Mononuclear cell (primary cell): ENCODE results near the gene MYO10. TPM values are rescaled to one million over a fixed set of nuclear protein-coding genes. Genes with fewer than 3 reads are reported as not detected.
"Not testable (repeated sequence)": the region's sequence is repeated elsewhere in the genome, so short reads cannot be mapped to it uniquely, and the experiment has no call there.

Experiments
- H3K27me3 ChIP-seq: 2 replicates; pipeline ENCODE4 v1.6.0; 2011; ENCODE audit warnings: low read length, control low read depth; ENCODE audit not compliant: insufficient read depth
- H3K4me1 ChIP-seq: 2 replicates; pipeline ENCODE4 v1.5.1; 2011; ENCODE audit warnings: mild to moderate bottlenecking, low read length, control low read depth; ENCODE audit not compliant: insufficient read depth
- H3K4me3 ChIP-seq: 2 replicates; pipeline ENCODE4 v1.5.1; 2011; ENCODE audit warnings: mild to moderate bottlenecking, low read length, moderate library complexity
- H3K9me3 ChIP-seq: 2 replicates; pipeline ENCODE4 v1.5.1; 2011; ENCODE audit warnings: low read depth, mild to moderate bottlenecking, control low read depth, low read length
- total RNA-seq: library from RNA; depleted of rRNA; stranded (reverse); fragments of >200 nt; gene quantifications from one replicate; pipeline ENCODE4 v1.2.3, GENCODE V29; 2012

The MYO10 gene
- total RNA-seq, 1 donor: 1.0 TPM

DNA sequence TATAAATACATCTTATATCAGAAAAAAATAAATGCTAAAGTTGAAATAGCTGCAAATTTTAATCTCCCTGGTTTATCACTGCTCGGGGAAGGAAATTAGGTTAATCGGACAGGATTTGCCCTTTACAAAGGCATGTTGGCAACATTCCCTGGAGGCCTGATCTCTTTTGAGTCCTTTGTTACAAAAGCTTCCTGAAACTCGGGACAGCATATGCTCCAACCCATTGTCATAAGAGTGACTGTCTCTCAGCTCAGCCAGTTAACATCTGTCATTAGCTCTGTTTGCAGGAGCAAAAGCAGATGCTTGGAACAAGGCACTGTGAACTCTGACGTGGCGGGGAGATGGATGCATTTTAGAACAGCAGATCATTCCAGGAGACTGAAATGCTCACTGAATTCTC, 80.6 kb downstream of the MYO10 start:
- no peaks in the 10 kb centered on the region for H3K27me3 ChIP-seq
- H3K4me1 ChIP-seq: no peaks in the 10 kb centered on the region
- H3K9me3 ChIP-seq: no peaks in the 10 kb centered on the region
- no peak overlapping the region for H3K4me3 ChIP-seq

DNA sequence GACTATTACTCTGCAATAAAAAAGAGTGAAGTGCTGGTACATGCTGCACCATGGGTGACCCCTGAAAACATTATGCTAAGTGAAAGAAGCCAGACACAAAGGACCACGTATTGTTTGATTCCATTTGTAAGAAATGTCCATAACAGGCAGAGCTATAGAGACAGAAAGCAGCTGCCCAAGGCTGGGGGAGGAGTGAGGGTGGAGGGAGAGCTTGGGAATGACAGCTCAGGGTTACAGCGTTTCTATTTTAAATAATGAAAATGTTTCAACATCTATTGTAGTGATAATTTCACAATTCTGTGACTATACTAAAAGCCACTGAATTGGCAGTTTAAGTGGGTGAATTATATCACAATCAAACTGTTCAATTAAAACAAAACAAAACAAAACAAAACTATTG, 81.7 kb downstream of the MYO10 start:
- no peak overlapping the region for H3K4me3 ChIP-seq
- no peaks in the 10 kb centered on the region for H3K27me3 ChIP-seq
- H3K9me3 ChIP-seq: no peaks in the 10 kb centered on the region
- no peaks in the 10 kb centered on the region for H3K4me1 ChIP-seq

DNA sequence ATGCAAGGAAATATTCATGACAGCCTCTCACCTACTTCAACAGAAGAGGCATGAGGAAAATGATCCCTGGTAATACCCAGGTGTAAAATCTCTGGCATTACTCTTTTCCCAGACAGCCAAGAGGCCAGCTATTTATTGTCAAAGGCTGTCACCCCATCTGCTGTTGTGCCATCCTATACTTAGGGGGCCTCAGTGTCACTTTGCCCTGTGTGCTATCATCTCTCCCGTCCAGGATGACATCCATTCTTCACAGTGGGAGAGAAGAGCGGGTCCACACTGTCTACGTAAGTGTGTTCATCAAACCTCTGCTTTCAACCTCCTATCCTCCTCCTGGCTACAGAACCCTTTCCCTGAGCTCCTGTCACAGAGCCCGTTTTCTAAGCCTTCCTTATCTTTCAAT, 82.6 kb downstream of the MYO10 start:
- Histone ChIP-seq H3K9me3 (no peaks in the 10 kb centered on the region), H3K4me1 (no peaks in the 10 kb centered on the region), H3K27me3 (no peaks in the 10 kb centered on the region), H3K4me3 (no peak overlapping the region)

DNA sequence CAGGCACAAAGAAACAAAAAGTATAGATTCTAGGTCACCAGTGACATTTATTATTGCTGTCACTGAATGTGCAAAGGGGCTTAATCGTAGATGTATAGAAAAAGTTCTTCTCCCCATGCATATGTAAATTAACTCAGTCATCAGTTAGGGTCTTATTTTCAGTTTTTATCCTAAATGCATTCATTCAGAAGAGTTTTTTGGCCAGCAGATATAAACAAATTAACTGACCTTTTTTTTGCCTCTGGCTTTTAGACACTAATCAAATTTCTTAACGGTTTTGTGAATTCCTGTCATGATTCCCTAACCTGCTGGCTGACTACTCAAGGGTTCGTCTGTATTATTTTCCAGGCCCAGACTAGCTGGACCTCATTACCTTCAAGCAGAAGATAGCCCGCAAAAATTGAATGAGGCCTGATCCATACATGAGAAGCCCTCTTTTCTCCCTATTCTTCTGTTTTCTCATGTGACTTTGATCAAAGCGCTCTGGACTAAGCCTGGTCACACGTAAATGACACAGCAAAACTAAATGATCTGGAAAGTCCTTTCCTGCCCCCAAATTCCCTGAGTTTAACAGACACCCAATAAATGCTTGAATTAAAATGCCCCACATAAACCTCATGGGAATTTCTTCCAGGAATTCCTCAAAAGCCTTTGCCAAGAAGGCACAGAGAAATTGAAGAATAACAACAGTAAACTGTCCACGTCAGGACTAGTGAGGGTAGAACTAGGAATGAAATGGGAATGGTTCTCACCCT, 83.7 kb downstream of the MYO10 start:
- no peaks in the 10 kb centered on the region for H3K9me3 ChIP-seq
- no peak overlapping the region for H3K4me3 ChIP-seq
- H3K27me3 ChIP-seq: no peaks in the 10 kb centered on the region
- H3K4me1 ChIP-seq: no peaks in the 10 kb centered on the region

DNA sequence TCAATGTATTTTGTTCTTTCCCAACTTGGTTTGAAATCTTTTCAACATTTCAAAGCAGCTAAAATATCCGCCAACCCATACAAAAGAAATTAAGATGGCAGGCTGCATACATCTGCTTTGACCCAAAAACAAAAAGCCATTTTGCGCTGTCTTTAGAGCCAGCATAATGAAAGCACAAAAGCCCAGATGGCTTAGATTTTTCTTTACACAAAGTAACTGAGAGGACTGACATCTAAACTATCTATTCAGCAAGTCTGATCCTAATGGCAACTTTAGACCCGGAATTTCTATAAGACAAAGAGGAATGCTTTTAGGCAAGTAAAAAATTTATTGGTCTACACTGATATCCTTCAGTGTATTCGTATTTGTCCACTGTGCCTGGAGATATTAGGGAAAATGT, 86.3 kb downstream of the MYO10 start:
- H3K4me3 ChIP-seq: no peak overlapping the region
- H3K27me3 ChIP-seq: no peaks in the 10 kb centered on the region

DNA sequence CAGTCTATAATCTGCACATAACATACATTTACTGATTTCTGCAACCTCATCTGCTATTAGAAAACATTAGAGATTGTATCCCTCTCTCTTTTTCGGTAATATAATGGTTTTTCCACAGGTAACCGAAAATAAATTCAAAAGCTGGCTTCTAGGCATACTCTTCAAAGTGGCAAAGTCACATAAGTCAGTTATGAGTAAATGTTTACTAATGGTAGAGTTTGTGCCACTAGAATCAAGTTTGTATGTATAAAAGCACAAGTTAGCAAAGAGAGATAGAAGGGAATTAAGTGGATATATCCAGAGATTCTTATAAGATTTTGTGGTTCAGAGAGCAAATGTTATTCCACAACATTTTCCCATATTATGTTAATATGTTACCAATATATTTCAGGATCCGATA, 86.9 kb downstream of the MYO10 start:
- Histone ChIP-seq H3K27me3 (no peaks in the 10 kb centered on the region), H3K4me1 (no peaks in the 10 kb centered on the region), H3K9me3 (no peaks in the 10 kb centered on the region), H3K4me3 (no peak overlapping the region)

More for the DNA sequence above, 86.3 kb downstream of the MYO10 start:
- Histone ChIP-seq H3K4me1 (no peaks in the 10 kb centered on the region), H3K9me3 (no peaks in the 10 kb centered on the region)

DNA sequence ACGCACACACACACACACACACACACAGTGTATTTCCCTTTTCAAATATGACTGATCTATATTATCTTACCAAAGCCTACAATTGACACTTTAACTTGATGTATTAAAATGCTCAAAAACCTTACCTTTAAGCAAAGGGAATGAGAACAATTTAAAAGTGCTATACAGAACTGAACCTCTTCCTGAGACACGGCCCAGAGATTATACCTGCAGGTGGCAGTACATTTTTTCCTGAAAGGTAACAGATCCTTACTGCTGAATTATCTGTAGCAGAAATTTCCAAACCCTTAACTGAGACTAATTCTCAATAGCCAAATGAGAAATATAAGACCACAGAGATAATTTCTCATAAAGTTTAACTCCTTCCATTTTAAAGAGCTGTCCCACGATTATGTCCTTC, 91.1 kb downstream of the MYO10 start:
- Histone ChIP-seq H3K9me3 (no peaks in the 10 kb centered on the region), H3K4me3 (no peak overlapping the region), H3K4me1 (no peaks in the 10 kb centered on the region), H3K27me3 (no peaks in the 10 kb centered on the region)

DNA sequence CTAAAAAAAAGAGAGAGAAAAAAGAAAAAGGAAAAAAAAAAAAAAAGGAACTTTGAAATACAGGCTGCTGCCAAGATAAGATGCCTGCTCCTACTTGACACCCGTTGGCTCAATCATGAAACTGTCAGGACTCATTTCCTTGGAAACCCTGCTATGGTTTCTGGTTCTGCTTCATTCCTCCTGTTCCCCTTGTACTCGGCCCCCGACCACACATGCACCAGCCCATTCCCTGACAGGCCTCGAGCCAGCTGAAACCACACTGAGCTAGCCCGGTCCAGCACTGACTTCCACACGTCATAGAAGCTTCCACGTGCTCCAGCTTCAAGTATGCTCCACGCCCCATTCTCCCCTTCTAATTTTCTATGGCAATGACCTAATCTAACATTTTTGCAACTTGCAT, 93.2 kb downstream of the MYO10 start:
- no peak overlapping the region for H3K4me3 ChIP-seq
- no peaks in the 10 kb centered on the region for H3K4me1 ChIP-seq
- no peaks in the 10 kb centered on the region for H3K9me3 ChIP-seq
- no peaks in the 10 kb centered on the region for H3K27me3 ChIP-seq

DNA sequence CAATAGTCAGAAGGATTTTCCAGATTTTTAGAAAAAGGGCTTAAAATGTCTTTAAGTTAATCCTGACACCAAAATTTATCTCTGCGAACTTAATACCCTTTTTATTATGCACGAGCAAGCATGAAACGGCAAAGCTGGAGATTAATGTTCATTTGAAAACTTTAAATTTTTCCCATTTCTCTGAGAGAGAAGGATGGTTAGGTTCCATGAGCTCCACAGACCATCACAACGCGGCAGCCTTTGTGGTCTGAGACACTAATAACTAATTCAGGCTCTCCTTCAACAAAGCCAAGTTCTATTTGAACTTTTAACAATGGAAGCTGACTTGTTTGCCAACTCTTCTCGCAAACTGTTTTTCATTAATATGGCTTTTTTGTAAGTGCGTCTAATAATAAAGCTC, 94.7 kb downstream of the MYO10 start:
- Histone ChIP-seq H3K4me3 (no peak overlapping the region), H3K4me1 (no peaks in the 10 kb centered on the region), H3K9me3 (no peaks in the 10 kb centered on the region), H3K27me3 (no peaks in the 10 kb centered on the region)

DNA sequence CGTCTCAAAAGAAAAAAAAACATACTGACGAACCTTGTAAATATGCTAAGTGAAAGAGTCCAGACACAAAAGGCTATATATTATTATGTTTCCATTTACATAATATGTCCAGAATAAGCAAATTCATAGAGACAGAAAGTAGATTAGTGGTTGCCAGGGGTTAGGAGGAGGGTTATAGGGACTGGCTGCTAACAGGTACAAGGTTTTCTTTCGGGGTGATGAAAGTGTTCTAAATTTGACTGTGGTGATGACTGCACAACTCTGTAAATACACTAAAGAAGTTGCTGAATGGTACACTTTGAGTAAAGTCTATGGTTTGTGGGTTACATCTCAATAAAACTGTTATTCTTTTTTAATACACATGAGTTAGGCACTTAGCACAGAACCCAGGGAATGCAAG, 98.8 kb downstream of the MYO10 start:
- Histone ChIP-seq H3K4me1 (no peaks in the 10 kb centered on the region), H3K9me3 (no peaks in the 10 kb centered on the region), H3K27me3 (no peaks in the 10 kb centered on the region), H3K4me3 (no peak overlapping the region)

DNA sequence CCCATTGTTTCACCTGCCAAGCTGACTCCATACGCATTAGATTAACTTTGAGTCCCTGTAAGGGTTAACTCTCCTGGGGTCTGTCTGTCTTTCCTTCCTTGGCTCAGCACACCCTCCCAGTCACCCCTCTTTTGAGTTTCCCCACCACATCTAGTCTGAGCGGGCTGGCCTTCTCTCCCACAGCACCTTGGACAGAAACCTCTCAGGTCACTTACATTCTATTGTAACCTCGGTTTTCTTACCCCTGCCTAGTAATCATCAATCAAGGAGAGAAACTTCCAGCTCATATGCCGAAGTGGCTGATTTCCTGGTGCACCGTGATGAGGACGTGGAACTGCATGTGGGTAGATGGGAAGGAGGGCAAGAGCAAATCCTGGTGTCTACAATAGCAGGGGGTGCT, 102.1 kb downstream of the MYO10 start:
- Histone ChIP-seq H3K4me1 (no peaks in the 10 kb centered on the region), H3K9me3 (no peaks in the 10 kb centered on the region), H3K27me3 (no peaks in the 10 kb centered on the region), H3K4me3 (no peak overlapping the region)

DNA sequence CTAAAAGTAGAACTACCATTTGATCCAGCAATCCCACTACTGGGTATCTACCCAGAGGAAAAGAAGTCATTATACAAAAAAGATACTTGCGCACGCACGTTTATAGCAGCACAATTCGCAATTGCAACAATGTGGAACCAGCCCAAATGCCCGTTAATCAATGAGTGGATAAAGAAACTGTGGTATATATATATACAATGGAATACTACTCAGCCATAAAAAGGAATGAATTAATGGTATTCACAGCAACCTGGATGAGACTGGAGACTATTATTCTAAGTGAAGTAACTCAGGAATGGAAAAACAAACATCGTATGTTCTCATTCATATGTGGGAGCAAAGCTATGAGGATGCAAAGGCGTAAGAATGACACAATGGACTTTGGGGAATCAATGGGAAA, 104.8 kb downstream of the MYO10 start:
- not testable (repeated sequence) for H3K9me3 ChIP-seq, H3K4me1 ChIP-seq, H3K27me3 ChIP-seq, H3K4me3 ChIP-seq

DNA sequence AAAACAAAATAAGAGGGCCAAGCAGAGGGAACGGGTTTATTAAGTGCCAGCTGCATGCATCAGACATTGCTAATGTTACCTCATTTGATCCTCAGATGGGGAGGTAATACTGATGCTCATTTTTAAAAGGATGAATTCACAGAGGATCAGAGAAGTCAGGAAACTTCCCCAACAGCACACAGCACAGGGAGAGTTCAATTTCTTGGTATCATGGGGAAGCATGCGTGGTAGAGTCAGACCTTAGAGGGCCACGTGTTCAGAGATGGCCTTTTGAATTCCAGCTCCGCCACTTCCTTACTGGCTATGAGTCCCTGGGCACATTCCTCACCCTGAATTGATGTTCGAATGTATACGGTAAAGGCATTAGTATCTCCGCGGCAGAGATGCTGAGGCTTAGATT, 108.3 kb downstream of the MYO10 start:
- H3K9me3 ChIP-seq: no peaks in the 10 kb centered on the region
- no peaks in the 10 kb centered on the region for H3K27me3 ChIP-seq
- no peak overlapping the region for H3K4me3 ChIP-seq
- no peaks in the 10 kb centered on the region for H3K4me1 ChIP-seq

DNA sequence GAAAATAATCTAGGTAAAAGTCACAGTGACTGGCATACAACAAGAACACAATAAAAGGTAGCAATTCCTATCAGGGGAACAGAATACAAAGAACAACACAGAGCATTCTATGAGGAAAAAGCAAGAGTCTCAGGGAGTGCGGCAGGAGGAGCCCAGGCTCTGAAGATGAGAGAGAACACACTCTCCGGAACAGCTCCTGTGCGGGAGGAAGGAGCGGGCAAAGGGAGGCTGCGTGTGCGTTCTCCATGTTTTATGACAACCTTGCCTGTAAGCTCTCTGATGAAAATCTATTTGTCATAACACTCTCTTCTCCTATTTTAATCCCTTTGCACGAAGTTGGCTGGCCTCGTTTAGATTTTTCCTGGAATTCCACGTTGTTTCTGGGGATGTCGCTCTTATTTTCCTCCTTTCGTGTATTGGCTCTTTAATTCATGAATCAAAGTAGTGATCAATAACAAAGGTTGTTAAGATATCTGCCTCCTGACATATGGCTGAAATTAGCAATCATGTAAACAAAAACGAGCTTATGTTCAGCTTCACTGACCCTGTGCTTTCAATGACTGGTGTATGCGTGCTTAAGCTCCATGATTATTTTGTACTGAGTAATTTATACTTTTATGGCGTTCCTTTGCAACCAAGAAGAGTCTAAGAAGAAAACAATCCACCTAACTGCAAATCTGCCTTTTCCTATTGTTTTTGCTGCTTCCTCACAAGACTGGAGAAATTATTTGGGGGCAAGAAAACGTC, 109.5 kb downstream of the MYO10 start:
- H3K27me3 ChIP-seq: no peaks in the 10 kb centered on the region
- H3K4me3 ChIP-seq: no peak overlapping the region
- no peaks in the 10 kb centered on the region for H3K9me3 ChIP-seq
- H3K4me1 ChIP-seq: no peaks in the 10 kb centered on the region

DNA sequence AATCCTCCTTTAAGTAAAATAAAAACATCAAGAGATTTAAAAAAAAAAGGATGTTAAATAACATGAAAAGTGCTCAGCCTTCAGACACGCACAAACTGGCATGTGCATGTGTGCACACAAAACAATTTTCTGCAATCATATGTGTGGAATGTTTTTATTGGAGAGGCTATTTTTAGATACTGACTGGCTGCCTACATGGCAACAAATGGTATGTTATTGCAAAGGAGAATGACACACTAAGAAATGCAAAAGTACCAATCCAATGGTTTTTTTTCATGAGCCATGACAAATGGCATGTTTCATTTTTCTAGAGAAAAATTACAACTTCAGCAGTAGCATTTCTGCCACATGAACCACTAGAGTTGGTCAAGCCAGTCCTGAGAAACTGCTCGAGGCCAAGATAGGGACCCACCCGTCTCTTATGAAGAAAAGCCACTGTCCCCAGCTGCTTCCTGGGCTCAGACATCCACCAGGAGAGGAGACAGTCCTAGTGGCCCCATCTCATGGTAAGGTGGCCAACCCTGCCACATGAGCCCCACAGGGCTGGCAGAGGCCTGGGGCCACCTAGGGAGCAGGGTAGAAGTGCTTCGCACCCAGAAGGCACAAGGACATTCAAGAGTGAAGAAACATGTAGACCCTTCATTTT, 116.4 kb downstream of the MYO10 start:
- Histone ChIP-seq H3K27me3 (no peaks in the 10 kb centered on the region), H3K4me1 (no peaks in the 10 kb centered on the region), H3K4me3 (no peak overlapping the region), H3K9me3 (no peaks in the 10 kb centered on the region)
